SKM-1 treated with dmso at 0.1 percent for 144 hours (cell line): ENCODE data around the gene CISD2.
"Not testable (repeated sequence)": the region's sequence is repeated elsewhere in the genome, so short reads cannot be mapped to it uniquely, and the experiment has no call there.

Source experiments
- DNase-seq: peaks from one replicate; lab custom pipeline; 2025; ENCODE audit not compliant: unreplicated experiment; lab: John Stamatoyannopoulos, UW

CISD2 gene

GRCh38 chr4:102901804-102902203, 33.0 kb downstream of the CISD2 start:
- no peak for DNase-seq

- DNase-seq, result no peak
Observed at GRCh38 chr4:102918859-102919258, 50.1 kb downstream of the CISD2 start.

- DNase-seq, result not testable (repeated sequence)
Observed at GRCh38 chr4:102919697-102920096, 50.9 kb downstream of the CISD2 start.

GRCh38 chr4:102935716-102936115, 66.9 kb downstream of the CISD2 start:
- no peak for DNase-seq

GRCh38 chr4:102938063-102938462, 69.3 kb downstream of the CISD2 start:
- not testable (repeated sequence) for DNase-seq
